C4-2B (cell line): Measurements from ENCODE around the gene EDAR.

Source experiments
- ZFX ChIP-seq: fragments of 450-650 bp; IDR thresholded peaks from 2 replicates; pipeline ENCODE4 v1.6.1; 2017
- TF ChIP-seq, protein P1 (sequence below): fragments of 450-650 bp; conservative IDR thresholded peaks from 2 replicates; pipeline ENCODE4 v1.5.1; 2017; ENCODE audit warnings: mild to moderate bottlenecking

- TF ChIP-seq, protein P1, sequence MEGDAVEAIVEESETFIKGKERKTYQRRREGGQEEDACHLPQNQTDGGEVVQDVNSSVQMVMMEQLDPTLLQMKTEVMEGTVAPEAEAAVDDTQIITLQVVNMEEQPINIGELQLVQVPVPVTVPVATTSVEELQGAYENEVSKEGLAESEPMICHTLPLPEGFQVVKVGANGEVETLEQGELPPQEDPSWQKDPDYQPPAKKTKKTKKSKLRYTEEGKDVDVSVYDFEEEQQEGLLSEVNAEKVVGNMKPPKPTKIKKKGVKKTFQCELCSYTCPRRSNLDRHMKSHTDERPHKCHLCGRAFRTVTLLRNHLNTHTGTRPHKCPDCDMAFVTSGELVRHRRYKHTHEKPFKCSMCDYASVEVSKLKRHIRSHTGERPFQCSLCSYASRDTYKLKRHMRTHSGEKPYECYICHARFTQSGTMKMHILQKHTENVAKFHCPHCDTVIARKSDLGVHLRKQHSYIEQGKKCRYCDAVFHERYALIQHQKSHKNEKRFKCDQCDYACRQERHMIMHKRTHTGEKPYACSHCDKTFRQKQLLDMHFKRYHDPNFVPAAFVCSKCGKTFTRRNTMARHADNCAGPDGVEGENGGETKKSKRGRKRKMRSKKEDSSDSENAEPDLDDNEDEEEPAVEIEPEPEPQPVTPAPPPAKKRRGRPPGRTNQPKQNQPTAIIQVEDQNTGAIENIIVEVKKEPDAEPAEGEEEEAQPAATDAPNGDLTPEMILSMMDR, result no peak
- no peak for TF ChIP-seq ZFX
These were observed 47.3 kb downstream of the EDAR start for GRCh38 chr2:108941767-108942166.
